WTC11 (cell line): ENCODE data around the gene LUC7L3. TPM values are rescaled to one million over a fixed set of nuclear protein-coding genes. Genes with fewer than 3 reads are reported as not detected.

Source experiments
- ATAC-seq: fragments of 200-7000 bp; cut with Tn5 transposase; 2 replicates; pipeline ENCODE4 v1.10.0; 2021; ENCODE audit warnings: mild to moderate bottlenecking, moderate library complexity
- CTCF ChIA-PET: fragments of 300-600 bp; sonication (Branson Sonifier 250); formaldehyde crosslinking; loops from one replicate; lab custom pipeline; 2021; ENCODE audit warnings: antibody characterized with exemption; lab: Charles Lee
- POLR2A ChIA-PET: fragments of 350-600 bp; sonication (Branson Sonifier 250); formaldehyde crosslinking; loops from one replicate; lab custom pipeline; 2021; ENCODE audit warnings: antibody characterized with exemption; lab: Charles Lee
- DNase-seq: peaks from one replicate; pipeline ENCODE4 v3.0.0; 2021; ENCODE audit warnings: low spot score
- H3K27ac Mint-ChIP-seq: 2 replicates; pipeline ENCODE4 v1.8.0; 2021; ENCODE audit warnings: mixed read lengths
- H3K27me3 Mint-ChIP-seq: 2 replicates; pipeline ENCODE4 v1.8.0; 2021; ENCODE audit warnings: low read depth, mild to moderate bottlenecking, moderate library complexity, mixed read lengths
- H3K36me3 Mint-ChIP-seq: 2 replicates; pipeline ENCODE4 v1.8.0; 2021; ENCODE audit warnings: mixed read lengths
- H3K4me1 Mint-ChIP-seq: 2 replicates; pipeline ENCODE4 v1.8.0; 2022; ENCODE audit warnings: mixed read lengths
- H3K4me3 Mint-ChIP-seq: 2 replicates; pipeline ENCODE4 v1.8.0; 2021; ENCODE audit warnings: mild to moderate bottlenecking, moderate library complexity, mixed read lengths
- H3K9me3 Mint-ChIP-seq: 2 replicates; pipeline ENCODE4 v1.8.0; 2021; ENCODE audit warnings: mixed read lengths
- ATF1 ChIP-seq: sonication (generic); formaldehyde crosslinking; IDR thresholded peaks from 2 replicates; pipeline ENCODE4 v1.8.1; 2023; ENCODE audit warnings: mild to moderate bottlenecking, moderate library complexity, missing genetic modification reagents
- ATF2 ChIP-seq: sonication (generic); formaldehyde crosslinking; IDR thresholded peaks from 2 replicates; pipeline ENCODE4 v1.8.1; 2022; ENCODE audit warnings: low read depth, missing genetic modification reagents, borderline replicate concordance
- ERG ChIP-seq: fragments of 250-450 bp; sonication (Bioruptor Pico); IDR thresholded peaks from 2 replicates; pipeline ENCODE4 v1.8.0; 2021; ENCODE audit warnings: mild to moderate bottlenecking
- FOXJ3 ChIP-seq: sonication (generic); formaldehyde crosslinking; IDR thresholded peaks from 2 replicates; pipeline ENCODE4 v1.9.0; 2021; ENCODE audit warnings: missing genetic modification reagents, mild to moderate bottlenecking, borderline replicate concordance
- FOXP4 ChIP-seq: sonication (generic); formaldehyde crosslinking; IDR thresholded peaks from 2 replicates; pipeline ENCODE4 v1.8.0; 2022; ENCODE audit warnings: mild to moderate bottlenecking, missing genetic modification reagents
- HMGXB4 ChIP-seq: sonication (generic); formaldehyde crosslinking; IDR thresholded peaks from 2 replicates; pipeline ENCODE4 v1.8.1; 2023; ENCODE audit warnings: mild to moderate bottlenecking, moderate library complexity, missing genetic modification reagents
- MYBL2 ChIP-seq: sonication (generic); formaldehyde crosslinking; IDR thresholded peaks from 2 replicates; pipeline ENCODE4 v1.8.1; 2023; ENCODE audit warnings: mild to moderate bottlenecking, moderate library complexity, missing genetic modification reagents
- SMAD3 ChIP-seq: sonication (generic); formaldehyde crosslinking; IDR thresholded peaks from 2 replicates; pipeline ENCODE4 v1.8.0; 2022; ENCODE audit warnings: missing genetic modification reagents, mild to moderate bottlenecking, borderline replicate concordance
- SOX15 ChIP-seq: fragments of 250-450 bp; sonication (Bioruptor Pico); IDR thresholded peaks from 2 replicates; pipeline ENCODE4 v1.9.0; 2021; ENCODE audit warnings: mild to moderate bottlenecking
- USF2 ChIP-seq: sonication (generic); formaldehyde crosslinking; IDR thresholded peaks from 2 replicates; pipeline ENCODE4 v1.8.1; 2023; ENCODE audit warnings: mild to moderate bottlenecking, missing genetic modification reagents, moderate library complexity
- ZNF532 ChIP-seq: fragments of 250-450 bp; sonication (Bioruptor Pico); IDR thresholded peaks from 2 replicates; pipeline ENCODE4 v1.9.0; 2021; ENCODE audit warnings: mild to moderate bottlenecking, borderline replicate concordance
- ZSCAN18 ChIP-seq: fragments of 250-450 bp; sonication (Bioruptor Pico); IDR thresholded peaks from 2 replicates; pipeline ENCODE4 v2.1.2; 2022; ENCODE audit warnings: mild to moderate bottlenecking, moderate library complexity
- total RNA-seq: library from RNA; stranded (reverse); gene quantifications from 3 replicates; pipeline ENCODE4 v1.2.3, GENCODE V29; 2021

The LUC7L3 gene
- total RNA-seq, 1 experiment from 2014 or later, result 190 TPM

GRCh38 chr17:50696365-50696879 lies 23.0 kb upstream of the LUC7L3 start (continued):
- TF ChIP-seq HMGXB4 (no peak), SOX15 (no peak), ATF2 (no peak), ATF1 (CRISPR knock-in tag) (no peak), SMAD3 (no peak), FOXP4 (CRISPR knock-in tag) (no peak), FOXJ3 (CRISPR knock-in tag) (no peak), ERG (CRISPR knock-in tag) (no peak), ZSCAN18 (CRISPR knock-in tag) (no peak), ZNF532 (CRISPR knock-in tag) (no peak), USF2 (no peak)

GRCh38 chr17:50697062-50697461 lies 22.3 kb upstream of the LUC7L3 start:
- ATAC-seq, result no peak
- TF ChIP-seq MYBL2 (CRISPR knock-in tag) (no peak), FOXJ3 (CRISPR knock-in tag) (no peak), HMGXB4 (no peak)
- no peak for DNase-seq
- no peak overlapping the region for H3K27ac Mint-ChIP-seq
- ChIA-PET CTCF (interaction anchor here (0.9 to 3.1 kb wide), 3 partner anchors 38 to 146 kb away, joined by 4 to 14 read pairs (median 5); no protein-coding TSS in a partner anchor), POLR2A (no interaction called here)
- no peaks in the 10 kb centered on the region for H3K9me3 Mint-ChIP-seq
- H3K27me3 Mint-ChIP-seq, result no peaks in the 10 kb centered on the region
- H3K36me3 Mint-ChIP-seq, result peaks cover 56% of the 10 kb centered on the region
- H3K4me1 Mint-ChIP-seq, result no peaks in the 10 kb centered on the region
- no peak overlapping the region for H3K4me3 Mint-ChIP-seq
